HG03064 (cell line): Measurements from ENCODE around the gene NKAPD1.
"Not testable (repeated sequence)": the region's sequence is repeated elsewhere in the genome, so short reads cannot be mapped to it uniquely, and the experiment has no call there.

ENCODE experiments used
- ATAC-seq: cut with Tn5 transposase; IDR thresholded peaks from one replicate; pipeline ENCODE4 v1.9.1; 2021; ENCODE audit warnings: low read depth; ENCODE audit not compliant: unreplicated experiment

Gene NKAPD1

GRCh38 chr11:112073941-112074811 lies at the start of gene NKAPD1, which contains the start of gene PIH1D2:
TSS of gene NKAPD1 (plus strand) at chr11:112074299. CDS start at chr11:112075575, 1,276 bp downstream.
TSS of gene PIH1D2 (minus strand) at chr11:112074017. CDS start at chr11:112073174, 843 bp downstream.
- peak; percentile 83 for ATAC-seq

- peak; percentile 69 for ATAC-seq
These were observed 49.1 kb upstream of the NKAPD1 start, which contains the start of gene DLAT for GRCh38 chr11:112024773-112025678. TSS of gene DLAT (plus strand) at chr11:112025408. CDS start at chr11:112025473, 65 bp downstream.

GRCh38 chr11:112025707-112026106 lies 48.4 kb upstream of the NKAPD1 start:
- peak; percentile 1 for ATAC-seq

DNA sequence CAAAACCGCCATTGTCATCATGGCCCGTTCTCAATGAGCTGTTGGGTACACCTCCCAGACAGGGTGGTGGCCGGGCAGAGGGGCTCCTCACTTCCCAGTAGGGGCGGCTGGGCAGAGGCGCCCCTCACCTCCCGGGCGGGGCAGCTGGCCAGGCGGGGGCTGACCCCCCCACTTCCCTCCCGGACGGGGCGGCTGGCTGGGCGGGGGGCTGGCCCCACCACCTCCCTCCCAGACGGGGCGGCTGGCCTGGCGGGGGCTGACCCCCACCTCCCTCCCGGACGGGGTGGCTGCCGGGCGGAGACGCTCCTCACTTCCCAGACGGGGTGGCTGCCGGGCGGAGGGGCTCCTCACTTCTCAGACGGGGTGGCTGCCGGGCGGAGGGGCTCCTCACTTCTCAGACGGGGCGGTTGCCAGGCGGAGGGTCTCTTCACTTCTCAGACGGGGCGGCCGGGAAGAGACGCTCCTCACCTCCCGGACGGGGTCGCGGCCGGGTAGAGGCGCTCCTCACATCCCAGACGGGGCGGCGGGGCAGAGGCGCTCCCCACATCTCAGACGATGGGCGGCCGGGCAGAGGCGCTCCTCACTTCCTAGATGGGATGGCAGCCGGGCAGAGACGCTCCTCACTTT lies 47.2 kb upstream of the NKAPD1 start:
- not testable (repeated sequence) for ATAC-seq

GRCh38 chr11:112029460-112029859 lies 44.6 kb upstream of the NKAPD1 start:
- no peak for ATAC-seq

DNA sequence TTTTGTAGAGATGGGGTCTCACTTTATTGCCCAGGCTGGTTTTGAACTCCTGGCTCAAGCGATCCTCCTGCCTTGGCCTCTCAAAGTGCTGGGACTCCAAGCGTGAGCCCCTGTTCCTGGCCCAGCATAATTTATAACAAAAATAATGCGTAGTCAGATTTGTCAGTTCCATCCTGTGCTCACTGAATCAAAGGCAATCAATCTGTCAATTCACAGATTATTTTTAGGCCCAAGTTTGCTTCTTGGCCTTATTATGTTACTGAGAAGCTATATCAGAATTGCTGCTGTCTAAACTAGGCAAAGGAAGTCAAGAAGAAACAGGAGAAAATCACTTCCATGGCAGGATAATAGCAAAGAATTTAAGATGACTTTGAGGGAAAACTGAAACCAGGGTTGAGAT lies 40.2 kb upstream of the NKAPD1 start:
- no peak for ATAC-seq

DNA sequence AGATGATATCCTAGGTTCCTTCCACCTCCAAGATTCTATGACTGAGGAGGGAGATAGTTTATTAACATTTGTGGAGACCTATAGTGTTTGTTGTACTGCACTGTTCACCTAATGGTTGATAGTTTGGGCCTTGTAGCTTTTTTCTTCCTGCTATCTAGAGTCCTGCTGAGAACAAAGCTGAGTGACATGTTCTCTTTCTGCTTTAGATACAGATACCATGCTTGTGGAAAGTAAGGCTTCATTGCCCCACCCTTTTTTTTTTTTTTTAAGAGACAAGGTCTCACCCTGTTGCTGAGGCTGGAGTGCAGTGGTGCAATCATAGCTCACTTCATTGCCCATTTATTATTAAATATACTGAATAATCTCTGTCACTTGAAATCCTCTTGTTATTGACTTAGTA lies 36.6 kb upstream of the NKAPD1 start:
- no peak for ATAC-seq

- no peak for ATAC-seq
These were observed 31.7 kb upstream of the NKAPD1 start for GRCh38 chr11:112042161-112042960.

DNA sequence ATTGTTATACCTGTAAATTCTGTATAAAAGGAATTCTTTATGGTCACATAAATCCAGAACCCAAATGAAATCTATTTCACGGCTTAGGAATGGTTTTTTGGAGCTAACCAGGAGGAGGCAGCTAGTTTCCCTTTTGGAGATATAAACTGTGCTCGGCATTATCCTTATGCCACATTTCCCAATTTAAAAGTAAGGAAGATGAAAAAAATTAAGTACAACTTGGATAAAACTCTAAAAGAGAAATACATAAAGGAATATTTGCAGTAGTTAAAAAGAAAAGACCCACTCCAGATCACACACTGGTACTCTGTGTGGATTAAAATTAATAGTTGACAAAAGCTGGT lies 31.2 kb upstream of the NKAPD1 start:
- no peak for ATAC-seq

GRCh38 chr11:112044961-112045360 lies 29.1 kb upstream of the NKAPD1 start:
- no peak for ATAC-seq

- not testable (repeated sequence) for ATAC-seq
These were observed 27.5 kb upstream of the NKAPD1 start for GRCh38 chr11:112046647-112047046.

GRCh38 chr11:112048256-112048655 lies 25.8 kb upstream of the NKAPD1 start:
- ATAC-seq: not testable (repeated sequence)

DNA sequence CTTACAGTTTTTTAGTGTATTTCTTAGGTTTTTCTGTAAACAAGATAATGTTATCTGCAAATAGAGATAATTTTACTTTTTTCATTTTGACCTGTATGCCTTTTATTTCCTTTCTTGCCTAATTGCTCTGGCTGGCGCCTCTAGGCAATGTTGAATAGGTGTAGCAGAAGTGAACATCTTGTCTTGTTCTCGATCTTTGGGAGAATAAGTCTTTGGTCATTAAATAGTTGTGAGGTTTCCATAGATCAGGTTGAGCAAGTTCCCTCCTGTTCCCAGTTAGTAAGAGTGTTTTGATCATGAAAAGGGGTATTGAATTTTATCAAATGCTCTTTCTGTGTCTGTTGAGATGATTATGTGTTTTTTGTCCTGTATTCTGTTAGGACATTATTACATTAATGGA lies 24.3 kb upstream of the NKAPD1 start:
- ATAC-seq: no peak

- peak; percentile 77 for ATAC-seq
These were observed 23.4 kb upstream of the NKAPD1 start for GRCh38 chr11:112050721-112051120.

- ATAC-seq: no peak
These were observed 22.3 kb upstream of the NKAPD1 start for GRCh38 chr11:112051768-112052167.

DNA sequence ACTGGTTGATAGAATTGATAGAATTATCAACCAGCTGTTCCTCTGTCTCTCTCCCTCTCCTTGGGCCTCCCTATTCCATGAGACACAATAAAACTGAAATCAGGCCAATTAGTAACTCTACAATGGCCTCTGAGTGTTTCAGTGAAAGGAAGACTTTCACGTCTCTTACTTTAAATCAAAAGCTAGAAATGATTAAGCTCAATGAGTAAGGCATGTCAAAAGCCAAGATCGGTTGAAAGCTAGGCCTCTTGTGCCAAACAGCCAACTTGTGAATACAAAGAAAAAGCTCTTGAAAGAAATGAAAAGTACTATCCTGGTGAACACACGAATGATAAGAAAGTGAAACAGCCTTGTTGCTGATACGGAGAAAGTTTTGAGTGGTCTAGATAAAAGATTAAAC lies 16.9 kb upstream of the NKAPD1 start:
- ATAC-seq: no peak

DNA sequence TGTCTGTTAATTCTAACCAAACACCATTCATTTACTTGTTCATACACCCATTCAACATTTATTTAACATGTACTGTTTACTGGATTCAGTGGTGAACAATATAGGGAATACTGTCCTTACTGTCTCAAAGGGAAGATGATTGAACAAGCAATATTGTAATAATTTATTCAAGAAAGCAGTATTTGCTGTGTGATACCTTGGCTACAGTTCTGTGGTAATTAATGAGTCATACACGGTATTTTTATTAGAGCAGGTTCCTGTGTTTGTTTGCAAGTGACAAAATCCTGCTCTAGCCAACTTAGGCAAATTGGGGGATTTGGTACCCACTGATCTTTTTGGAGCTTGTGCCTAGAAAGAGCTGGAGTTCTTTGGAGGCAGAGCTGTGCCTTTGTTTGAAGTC lies 16.0 kb upstream of the NKAPD1 start:
- ATAC-seq: no peak

GRCh38 chr11:112062923-112063322 lies 11.2 kb upstream of the NKAPD1 start:
- ATAC-seq: no peak

DNA sequence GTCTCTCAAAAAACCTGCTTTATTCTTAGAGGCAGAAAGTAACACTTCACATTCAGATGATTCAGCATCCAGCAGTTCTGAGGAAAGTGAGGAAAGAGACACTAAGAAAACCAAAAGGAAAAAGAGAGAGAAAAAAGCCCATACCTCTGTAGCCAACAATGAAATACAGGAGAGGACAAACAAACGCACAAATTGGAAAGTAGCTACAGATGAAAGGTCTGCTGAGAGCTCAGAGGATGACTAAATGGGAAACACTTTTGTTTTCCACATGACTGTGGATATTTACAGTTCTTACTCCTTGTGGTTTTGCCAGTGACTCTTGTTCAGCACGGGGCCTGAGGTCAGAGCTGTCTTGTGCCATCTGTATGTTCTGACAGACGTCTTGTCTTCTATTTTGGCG lies 8.6 kb downstream of the NKAPD1 start:
- no peak for ATAC-seq

- peak; percentile 38 for ATAC-seq
These were observed 11.8 kb downstream of the NKAPD1 start for GRCh38 chr11:112085822-112086421.
